HCT116 (cell line): ENCODE results near the gene PDK2. TPM values are rescaled to one million over a fixed set of nuclear protein-coding genes. Genes with fewer than 3 reads are reported as not detected.

Experiments
- ATAC-seq: fragments of 200-7000 bp; cut with Tn5 transposase; 2 replicates; pipeline ENCODE4 v1.9.1; 2020; ENCODE audit warnings: mild to moderate bottlenecking, moderate library complexity
- BruUV-seq: library from RNA; stranded (reverse); fragments of 400-500 nt; replicated peaks from 2 replicates; lab custom pipeline; 2021; lab: Mats Ljungman, UMichigan
- CTCF ChIA-PET: fragments of 300-600 bp; sonication (Branson Sonifier 250); formaldehyde crosslinking; loops from one replicate; lab custom pipeline; 2021; ENCODE audit warnings: antibody characterized with exemption; lab: Charles Lee
- POLR2A ChIA-PET: fragments of 300-600, 350-600 bp; sonication (Branson Sonifier 250); formaldehyde crosslinking; loops from one replicate; lab custom pipeline; 2021; ENCODE audit warnings: antibody characterized with exemption; lab: Charles Lee
- RAD21 ChIA-PET, 2 experiments: fragments of 300-600 bp; sonication (Branson Sonifier 250); formaldehyde crosslinking; loops; one replicate each; lab custom pipeline; 2023; ENCODE audit warnings: low total read pairs in 2 of 2; ENCODE audit not compliant: uncharacterized antibody in 2 of 2, unreplicated experiment in 2 of 2, low non-redundant PET in 1 of 2; lab: Charles Lee
- DNase-seq: peaks from one replicate; pipeline ENCODE4 v3.0.0-alpha.2; 2010; ENCODE audit warnings: low read depth, low spot score
- H2AFZ ChIP-seq: fragments of 200-600 bp; shearing (Covaris generic), sonication (generic); 2 replicates; pipeline ENCODE4 v1.6.1; 2017; ENCODE audit warnings: low read depth, mixed run types, mixed read lengths, antibody characterized with exemption, low read length; ENCODE audit not compliant: poor library complexity, severe bottlenecking
- H3K27ac ChIP-seq: 2 replicates; pipeline ENCODE4 v1.5.1; 2012; ENCODE audit warnings: low read depth, low read length
- H3K27me3 ChIP-seq: fragments of 200-600 bp; sonication (generic); 2 replicates; pipeline ENCODE4 v1.6.1; 2016; ENCODE audit warnings: mixed run types, low read length, mixed read lengths; ENCODE audit not compliant: insufficient read depth
- H3K36me3 ChIP-seq, 2 experiments: fragments of 200-500 bp in 1 of 2; fragments of 200-600 bp in 1 of 2; sonication (Bioruptor generic) in 1 of 2; sonication (generic) in 1 of 2; 2 replicates each; pipeline versions ENCODE4 v1.5.1 to v1.6.1; 2014 to 2016; ENCODE audit warnings: low read length in 2 of 2, inconsistent platforms in 1 of 2, mixed read lengths in 1 of 2, mixed run types in 1 of 2; ENCODE audit not compliant: insufficient read depth in 2 of 2, control insufficient read depth in 1 of 2
- H3K4me1 ChIP-seq, 2 experiments: fragments of 200-600 bp in 1 of 2; sonication (generic) in 1 of 2; 2 replicates each; pipeline versions ENCODE4 v1.5.1 to v1.6.1; 2012 to 2017; ENCODE audit warnings: low read length in 2 of 2, inconsistent platforms in 1 of 2, mild to moderate bottlenecking in 1 of 2, mixed read lengths in 1 of 2, mixed run types in 1 of 2, moderate library complexity in 1 of 2; ENCODE audit not compliant: insufficient read depth in 2 of 2, control insufficient read depth in 1 of 2
- H3K4me2 ChIP-seq: fragments of 200-600 bp; sonication (generic); 2 replicates; pipeline ENCODE4 v1.6.1; 2017; ENCODE audit warnings: mixed run types, low read length, mixed read lengths
- H3K4me3 ChIP-seq, 2 experiments: fragments of 200-600 bp in 1 of 2; sonication (generic) in 1 of 2; replicated peaks in 1 of 2; 2 replicates each; pipeline ENCODE4 v1.5.1; 2011 to 2016; ENCODE audit warnings: low read length in 2 of 2, control low read depth in 1 of 2, low read depth in 1 of 2, mild to moderate bottlenecking in 1 of 2, mixed read lengths in 1 of 2, mixed run types in 1 of 2
- H3K79me2 ChIP-seq: fragments of 200-600 bp; sonication (generic); 2 replicates; pipeline ENCODE4 v1.6.1; 2017; ENCODE audit warnings: mild to moderate bottlenecking, mixed run types, low read length, moderate library complexity, mixed read lengths; ENCODE audit not compliant: insufficient read depth
- H3K9ac ChIP-seq: fragments of 200-600 bp; sonication (generic); 2 replicates; pipeline ENCODE4 v1.6.1; 2016; ENCODE audit warnings: low read length, mixed read lengths
- H3K9me2 ChIP-seq: fragments of 200-600 bp; sonication (generic), shearing (Covaris generic); 2 replicates; pipeline ENCODE4 v1.6.1; 2017; ENCODE audit warnings: mixed run types, mild to moderate bottlenecking, moderate library complexity; ENCODE audit not compliant: insufficient read depth
- H3K9me3 ChIP-seq, 2 experiments: fragments of 200-500 bp in 1 of 2; fragments of 200-600 bp in 1 of 2; sonication (Bioruptor generic) in 1 of 2; sonication (generic) in 1 of 2; 2 replicates each; pipeline ENCODE4 v1.6.1; 2014 to 2017; ENCODE audit warnings: low read length in 2 of 2, mixed read lengths in 2 of 2, inconsistent platforms in 1 of 2, low read depth in 1 of 2, mild to moderate bottlenecking in 1 of 2, mixed run types in 1 of 2, moderate library complexity in 1 of 2; ENCODE audit not compliant: control insufficient read depth in 1 of 2, insufficient read depth in 1 of 2
- H4K20me1 ChIP-seq: fragments of 200-600 bp; sonication (generic), shearing (Covaris generic); 2 replicates; pipeline ENCODE4 v1.6.1; 2017; ENCODE audit warnings: mixed run types, mild to moderate bottlenecking, moderate library complexity; ENCODE audit not compliant: insufficient read depth
- EGR1 ChIP-seq: IDR thresholded peaks from 2 replicates; pipeline ENCODE4 v1.6.1; 2012; ENCODE audit warnings: low read depth
- ELF1 ChIP-seq: IDR thresholded peaks from 2 replicates; pipeline ENCODE4 v1.6.1; 2012; ENCODE audit warnings: low read depth, borderline replicate concordance
- FOSL1 ChIP-seq: IDR thresholded peaks from 2 replicates; pipeline ENCODE4 v1.6.1; 2012; ENCODE audit warnings: low read depth
- POLR2A ChIP-seq: IDR thresholded peaks from 2 replicates; pipeline ENCODE4 v1.7.0; 2011; ENCODE audit warnings: borderline replicate concordance; ENCODE audit not compliant: insufficient read depth, insufficient read length; ENCODE audit errors: extremely low read depth
- POLR2AphosphoS5 ChIP-seq: IDR thresholded peaks from 2 replicates; pipeline ENCODE4 v1.6.1; 2011; ENCODE audit warnings: mild to moderate bottlenecking, low read depth, low read length, moderate library complexity
- RAD21 ChIP-seq: IDR thresholded peaks from 2 replicates; pipeline ENCODE4 v1.6.1; 2012; ENCODE audit warnings: low read depth, mild to moderate bottlenecking
- SIN3A ChIP-seq: IDR thresholded peaks from 2 replicates; pipeline ENCODE4 v1.6.1; 2012; ENCODE audit warnings: low read depth
- SRF ChIP-seq: IDR thresholded peaks from 2 replicates; pipeline ENCODE4 v1.6.1; 2012; ENCODE audit warnings: low read depth
- ZNF274 ChIP-seq: fragments of 200-500 bp; sonication (Bioruptor generic); IDR thresholded peaks from 2 replicates; pipeline ENCODE4 v1.6.1; 2014; ENCODE audit warnings: mild to moderate bottlenecking, low read depth, low read length, inconsistent platforms
- intact Hi-C: fragments of 100-400 bp; cut with micrococcal nuclease; formaldehyde crosslinking; loops from 2 replicates; pipeline ENCODE4 v1.10.0; 2022
- total RNA-seq: library from RNA; stranded (reverse); gene quantifications from one replicate; pipeline ENCODE4 v1.2.1, GENCODE V29; 2021; ENCODE audit not compliant: unreplicated experiment

The PDK2 gene
- total RNA-seq, 1 experiment from 2014 or later, result 39.1 TPM

GRCh38 chr17:50056961-50057330 is 38.2 kb upstream of the PDK2 start:
- Histone ChIP-seq H3K4me3 (peak overlapping the region; percentile 82 to 88), H3K9me3 (no peaks in the 10 kb centered on the region), H3K27me3 (no peaks in the 10 kb centered on the region), H3K36me3 (peaks cover 0 to 12% of the 10 kb centered on the region in 2 experiments; a peak in 1 of 4 replicates), H3K9me2 (no peaks in the 10 kb centered on the region), H2AFZ (no peak overlapping the region), H4K20me1 (no peaks in the 10 kb centered on the region), H3K9ac (peak overlapping the region; percentile 82), H3K79me2 (peaks cover 61% of the 10 kb centered on the region), H3K4me2 (peak overlapping the region; percentile 87), H3K4me1 (peaks cover 77 to 86% of the 10 kb centered on the region in 2 experiments), H3K27ac (peak overlapping the region; percentile 93)
- intact Hi-C loops, result no loop called here
- DNase-seq (no peak), ATAC-seq (no peak)
- CTCF ChIA-PET, result interaction anchor here (1.2 to 3.5 kb wide), 4 partner anchors 23 to 60 kb away, joined by 3 to 28 read pairs (median 8); partner anchors contain the start of gene PDK2
- TF ChIP-seq ELF1 (no peak), POLR2AphosphoS5 (peak; percentile 20), SRF (no peak)
- BruUV-seq, result no TSS peak
- RAD21 ChIA-PET, result interaction anchor here in 1 of 2 experiments (1.0 to 1.9 kb wide), 2 partner anchors 10 to 29 kb away, joined by 3 to 5 read pairs; no protein-coding TSS in a partner anchor
- POLR2A ChIA-PET, result interaction anchor here (0.8 to 6.8 kb wide), 6 partner anchors 10 to 59 kb away, joined by 3 to 99 read pairs (median 6); no protein-coding TSS in a partner anchor

- Histone ChIP-seq H3K27me3 (no peaks in the 10 kb centered on the region), H3K4me3 (peak overlapping the region; percentile 82 to 88), H3K9me2 (no peaks in the 10 kb centered on the region), H3K4me1 (peaks cover 75 to 86% of the 10 kb centered on the region in 2 experiments), H3K4me2 (peak overlapping the region; percentile 87), H3K36me3 (peaks cover 0 to 12% of the 10 kb centered on the region in 2 experiments; a peak in 1 of 4 replicates), H4K20me1 (no peaks in the 10 kb centered on the region), H3K9ac (peak overlapping the region; percentile 82), H2AFZ (no peak overlapping the region), H3K27ac (peak overlapping the region; percentile 93), H3K9me3 (no peaks in the 10 kb centered on the region), H3K79me2 (peaks cover 67% of the 10 kb centered on the region)
- ATAC-seq (no peak), DNase-seq (no peak)
- TF ChIP-seq SIN3A, result no peak
- TF ChIP-seq FOSL1, result no peak
- peak; percentile 7; the same call in 1 of the 2 replicates for TF ChIP-seq POLR2AphosphoS5
- TF ChIP-seq EGR1, result no peak
- no peak for TF ChIP-seq RAD21
- TF ChIP-seq POLR2A, result no peak
- TF ChIP-seq ZNF274, result no peak
- CTCF ChIA-PET, result interaction anchor here (1.2 to 3.5 kb wide), 2 partner anchors 30 to 37 kb away, joined by 3 to 28 read pairs; partner anchors contain the start of gene PDK2
- RAD21 ChIA-PET, result no interaction called here
- no TSS peak for BruUV-seq
- POLR2A ChIA-PET, result interaction anchor here (6.8 kb wide), 1 partner anchor 28 kb away, joined by 99 read pairs; no protein-coding TSS in a partner anchor
- intact Hi-C loops, result no loop called here
Observed at GRCh38 chr17:50057521-50057991, 37.6 kb upstream of the PDK2 start.
